Keratinocyte (primary cell): ENCODE data around the gene AFAP1L2.

Experiments used
- CTCF ChIP-seq, 3 experiments: IDR thresholded peaks in 1 of 3; conservative IDR thresholded peaks in 1 of 3; optimal IDR thresholded peaks in 1 of 3; 2 replicates in 2 of 3; 3 replicates in 1 of 3; pipeline versions ENCODE3 to v1.5.1; 2011; ENCODE audit warnings: low read length in 3 of 3, mild to moderate bottlenecking in 3 of 3, moderate library complexity in 2 of 3, control low read depth in 1 of 3, inconsistent platforms in 1 of 3; ENCODE audit not compliant: insufficient read depth in 2 of 3; ENCODE audit errors: extremely low read depth in 1 of 3
- EZH2 ChIP-seq: IDR thresholded peaks from one replicate; pipeline ENCODE4 v1.6.1; 2012; ENCODE audit warnings: inconsistent platforms, mild to moderate bottlenecking, low read length, moderate library complexity

- no peak for TF ChIP-seq CTCF (optimal IDR thresholded peaks at IDR 0.05 in 1 of 3, IDR thresholded peaks at IDR 0.05 in 1 of 3, conservative IDR thresholded peaks at IDR 0.05 in 1 of 3; ENCODE audit: extremely low read depth in 1 of 3, insufficient read depth in 2 of 3, low read length in 3 of 3)
- TF ChIP-seq EZH2: no peak
Observed at GRCh38 chr10:114258274-114258840, 145.9 kb downstream of the AFAP1L2 start.
